Measurements from ENCODE around the gene GPRC5D.

GPRC5D gene

GRCh38 chr12:12979731-12980259 is 27.8 kb upstream of the GPRC5D start:
- no peak for DNase-seq (ENCODE audit: low read depth in 2 of 2)

GRCh38 chr12:12979126-12979525 is 27.2 kb upstream of the GPRC5D start:
- no peak for DNase-seq (ENCODE audit: low read depth in 2 of 2)

GRCh38 chr12:12977231-12977630 is 25.3 kb upstream of the GPRC5D start:
- no peak for DNase-seq (ENCODE audit: low read depth in 2 of 2)

- no peak for DNase-seq (ENCODE audit: low read depth in 2 of 2)
These were observed 24.4 kb upstream of the GPRC5D start for GRCh38 chr12:12976366-12976765.

GRCh38 chr12:12975322-12976077 is 23.5 kb upstream of the GPRC5D start:
- no peak for DNase-seq (ENCODE audit: low read depth in 2 of 2)

GRCh38 chr12:12974211-12974610 is 22.2 kb upstream of the GPRC5D start:
- DNase-seq (ENCODE audit: low read depth in 2 of 2): no peak

- DNase-seq (ENCODE audit: low read depth in 2 of 2): no peak
These were observed 21.0 kb upstream of the GPRC5D start for GRCh38 chr12:12973019-12973418.

- DNase-seq (ENCODE audit: low read depth in 2 of 2): no peak
These were observed 13.9 kb upstream of the GPRC5D start for GRCh38 chr12:12965836-12966235.

GRCh38 chr12:12964255-12964654 is 12.3 kb upstream of the GPRC5D start:
- DNase-seq (ENCODE audit: low read depth in 2 of 2): no peak

GRCh38 chr12:12960639-12961209 is 8.8 kb upstream of the GPRC5D start:
- no peak for DNase-seq (ENCODE audit: low read depth in 2 of 2)

GRCh38 chr12:12958886-12959285 is 6.9 kb upstream of the GPRC5D start:
- DNase-seq (ENCODE audit: low read depth in 2 of 2): no peak

- DNase-seq (ENCODE audit: low read depth in 2 of 2): no peak
These were observed 3.1 kb upstream of the GPRC5D start for GRCh38 chr12:12954878-12955625.

- DNase-seq (ENCODE audit: low read depth in 2 of 2): no peak
These were observed 2.4 kb upstream of the GPRC5D start for GRCh38 chr12:12954356-12954755.

- no peak for DNase-seq (ENCODE audit: low read depth in 2 of 2)
These were observed 466 bp downstream of the GPRC5D start for GRCh38 chr12:12951504-12951903.

- no peak for DNase-seq (ENCODE audit: low read depth in 2 of 2)
These were observed 4.1 kb downstream of the GPRC5D start for GRCh38 chr12:12947902-12948301.

- DNase-seq (ENCODE audit: low read depth in 2 of 2): no peak
These were observed 5.1 kb downstream of the GPRC5D start for GRCh38 chr12:12946686-12947355.

- DNase-seq (ENCODE audit: low read depth in 2 of 2): no peak
These were observed 6.4 kb downstream of the GPRC5D start for GRCh38 chr12:12945591-12945990.

GRCh38 chr12:12943586-12944260 is 8.2 kb downstream of the GPRC5D start:
- DNase-seq (ENCODE audit: low read depth in 2 of 2): no peak

- DNase-seq (ENCODE audit: low read depth in 2 of 2): no peak
These were observed 10.3 kb downstream of the GPRC5D start for GRCh38 chr12:12941450-12942350.

- DNase-seq (ENCODE audit: low read depth in 2 of 2): no peak
These were observed 12.1 kb downstream of the GPRC5D start for GRCh38 chr12:12939888-12940287.
